ENCODE data around the gene CFAP77. TPM values are rescaled to one million over a fixed set of nuclear protein-coding genes. Genes with fewer than 3 reads are reported as not detected.

CFAP77 gene
- total and polyA plus RNA-seq, 2 of the 4 experiments (the other 2 are of a cell fraction) = not detected

GRCh38 chr9:132481053-132481849, 71.2 kb downstream of the CFAP77 start:
- BruUV-seq (replicated peaks) = no TSS peak
- Histone ChIP-seq H2BK20ac (ENCODE audit: low read depth, low read length) (no peak overlapping the region), H2BK15ac (ENCODE audit: low read depth, low read length) (no peak overlapping the region), H3K4ac (ENCODE audit: low read depth, low read length) (no peak overlapping the region), H3K9ac (ENCODE audit: low read depth, low read length) (no peak overlapping the region), H4K20me1 (ENCODE audit: insufficient read depth, low read length) (no peaks in the 10 kb centered on the region), H4K8ac (ENCODE audit: low read depth in 2 of 2, low read length in 2 of 2) (no peak overlapping the region), H3K14ac (replicated peaks; ENCODE audit: low read depth, low read length) (no peak overlapping the region), H2AK5ac (ENCODE audit: low read depth, low read length) (no peak overlapping the region), H2AK9ac (replicated peaks; ENCODE audit: low read depth, low read length, poor library complexity) (no peak overlapping the region), H3K4me1 (ENCODE audit: control insufficient read depth, insufficient read depth, low read length) (no peaks in the 10 kb centered on the region), H2BK5ac (ENCODE audit: low read depth, low read length, poor library complexity, severe bottlenecking) (no peak overlapping the region), H3K56ac (ENCODE audit: extremely low read depth, insufficient read depth, low read length) (no peak overlapping the region), H3K36me3 (ENCODE audit: control insufficient read depth, insufficient read depth, low read length) (no peaks in the 10 kb centered on the region), H3K4me2 (ENCODE audit: low read depth, low read length) (no peak overlapping the region), H4K5ac (ENCODE audit: low read depth, low read length) (no peak overlapping the region), H4K91ac (ENCODE audit: insufficient read depth, low read depth, low read length) (no peak overlapping the region), H3K27ac (ENCODE audit: insufficient read depth, low read length) (no peak overlapping the region), H3K27me3 (ENCODE audit: control insufficient read depth, insufficient read depth, low read length) (peaks cover 54% of the 10 kb centered on the region), H3K18ac (ENCODE audit: low read depth, low read length) (no peak overlapping the region), H3K23ac (ENCODE audit: low read depth, low read length) (no peak overlapping the region), H3K79me1 (ENCODE audit: low read depth in 1 of 2, low read length in 2 of 2) (no peaks in the 10 kb centered on the region), H3K9me1 (ENCODE audit: insufficient read depth, low read length) (no peaks in the 10 kb centered on the region), H2BK120ac (ENCODE audit: low read depth, low read length) (no peak overlapping the region), H3K9me3 (ENCODE audit: control insufficient read depth, insufficient read depth, low read length) (no peaks in the 10 kb centered on the region), H3K4me3 (ENCODE audit: insufficient read depth, low read depth, low read length) (no peak overlapping the region), H2AFZ (replicated peaks; ENCODE audit: low read length, poor library complexity) (no peak overlapping the region)
- ATAC-seq (ENCODE audit: low read depth) = no peak
- 54% methylated on average over 4 of the region's 20 CpGs; no CpG with 5 or more reads in 1 of the 2 experiments for WGBS, 2 experiments (ENCODE audit: extremely low coverage in 2 of 2, insufficient read length in 1 of 2)
- ChIA-PET CTCF (no interaction called here), POLR2A (ENCODE audit: unreplicated experiment) (no interaction called here)
- intact Hi-C loops (cut with micrococcal nuclease) (no loop called here), in situ Hi-C loops (cut with MboI; ENCODE audit: low sequenced_read_pairs) (no loop called here), dilution Hi-C loops (cut with HindIII; ENCODE audit: low sequenced_read_pairs, unreplicated experiment) (no loop called here)
- no peak for DNase-seq
- TF ChIP-seq MXI1 (IDR thresholded peaks at IDR 0.05; ENCODE audit: borderline replicate concordance, low read depth, low read length) (no peak), RAD21 (IDR thresholded peaks at IDR 0.05; ENCODE audit: low read length) (no peak), FOS (IDR thresholded peaks at IDR 0.05; ENCODE audit: low read depth, low read length) (no peak), MAFK (IDR thresholded peaks at IDR 0.05; ENCODE audit: low read depth, low read length) (no peak), BHLHE40 (IDR thresholded peaks at IDR 0.05; ENCODE audit: low read depth, low read length) (no peak), CEBPB (IDR thresholded peaks at IDR 0.05; ENCODE audit: low read depth, low read length) (no peak), RFX5 (IDR thresholded peaks at IDR 0.05; ENCODE audit: low read depth, low read length) (no peak), ELK1 (IDR thresholded peaks at IDR 0.05; ENCODE audit: borderline replicate concordance, low read depth, low read length) (no peak), CHD1 (IDR thresholded peaks at IDR 0.05; ENCODE audit: low read depth, low read length) (no peak), NFE2L2 (IDR thresholded peaks at IDR 0.05; ENCODE audit: low read depth, low read length) (no peak), SMC3 (IDR thresholded peaks at IDR 0.05; ENCODE audit: low read depth, low read length) (no peak)
